ENCODE results near the gene PSPN.
A peak's percentile ranks its signal among the peaks of the same experiment; 100 is the strongest.

PSPN gene

GRCh38 chr19:6396305-6396704, 20.6 kb upstream of the PSPN start:
- H3K36me3 ChIP-seq (ENCODE audit: insufficient read depth, low read length) = peaks cover 4% of the 10 kb centered on the region
- H3K9ac ChIP-seq (ENCODE audit: low read depth, low read length) = no peak overlapping the region
- no peak overlapping the region for H3K4me2 ChIP-seq (ENCODE audit: low read length)
- peaks cover 13% of the 10 kb centered on the region for H3K4me1 ChIP-seq (ENCODE audit: control insufficient read depth, insufficient read depth, low read length)
- H3K9me3 ChIP-seq (replicated peaks; ENCODE audit: low read length) = no peaks in the 10 kb centered on the region
- H3K4me3 ChIP-seq (ENCODE audit: low read length) = no peak overlapping the region
- H3K27me3 ChIP-seq (ENCODE audit: control insufficient read depth, insufficient read depth, low read length) = no peaks in the 10 kb centered on the region

GRCh38 chr19:6394831-6395230, 19.1 kb upstream of the PSPN start:
- Histone ChIP-seq H3K36me3 (ENCODE audit: insufficient read depth, low read length) (peaks cover 4% of the 10 kb centered on the region), H3K9ac (ENCODE audit: low read depth, low read length) (no peak overlapping the region), H3K4me1 (ENCODE audit: control insufficient read depth, insufficient read depth, low read length) (peaks cover 13% of the 10 kb centered on the region), H3K4me2 (ENCODE audit: low read length) (no peak overlapping the region), H3K4me3 (ENCODE audit: low read length) (no peak overlapping the region), H3K9me3 (replicated peaks; ENCODE audit: low read length) (no peaks in the 10 kb centered on the region), H3K27me3 (ENCODE audit: control insufficient read depth, insufficient read depth, low read length) (no peaks in the 10 kb centered on the region)

- H3K27me3 ChIP-seq (ENCODE audit: control insufficient read depth, insufficient read depth, low read length) = no peaks in the 10 kb centered on the region
- peak overlapping the region; percentile 72 for H3K4me3 ChIP-seq (ENCODE audit: low read length)
Observed at GRCh38 chr19:6393983-6394412, 18.3 kb upstream of the PSPN start.

GRCh38 chr19:6393074-6393982, 17.6 kb upstream of the PSPN start, which contains the start of gene GTF2F1:
Gene GTF2F1 (minus strand): TSS chr19:6393164. CDS start chr19:6392995, 169 bp downstream.
- Histone ChIP-seq H3K27me3 (ENCODE audit: control insufficient read depth, insufficient read depth, low read length) (no peaks in the 10 kb centered on the region), H3K4me3 (ENCODE audit: low read length) (peak within 1 kb of the TSS; percentile 72), H3K4me1 (ENCODE audit: control insufficient read depth, insufficient read depth, low read length) (peaks cover 13% of the 10 kb centered on the region), H3K4me2 (ENCODE audit: low read length) (peak within 1 kb of the TSS; percentile 92), H3K9me3 (replicated peaks; ENCODE audit: low read length) (no peaks in the 10 kb centered on the region), H3K36me3 (ENCODE audit: insufficient read depth, low read length) (peaks cover 14% of the 10 kb centered on the region), H3K9ac (ENCODE audit: low read depth, low read length) (peak within 1 kb of the TSS; percentile 93)

More at GRCh38 chr19:6393983-6394412, 18.3 kb upstream of the PSPN start:
- Histone ChIP-seq H3K4me2 (ENCODE audit: low read length) (peak overlapping the region; percentile 92), H3K9me3 (replicated peaks; ENCODE audit: low read length) (no peaks in the 10 kb centered on the region), H3K4me1 (ENCODE audit: control insufficient read depth, insufficient read depth, low read length) (peaks cover 13% of the 10 kb centered on the region), H3K36me3 (ENCODE audit: insufficient read depth, low read length) (peaks cover 8% of the 10 kb centered on the region), H3K9ac (ENCODE audit: low read depth, low read length) (peak overlapping the region; percentile 93)

- Histone ChIP-seq H3K9me3 (replicated peaks; ENCODE audit: low read length) (no peaks in the 10 kb centered on the region), H3K27me3 (ENCODE audit: control insufficient read depth, insufficient read depth, low read length) (no peaks in the 10 kb centered on the region), H3K9ac (ENCODE audit: low read depth, low read length) (peak overlapping the region; percentile 93), H3K36me3 (ENCODE audit: insufficient read depth, low read length) (peaks cover 21% of the 10 kb centered on the region), H3K4me1 (ENCODE audit: control insufficient read depth, insufficient read depth, low read length) (peaks cover 13% of the 10 kb centered on the region), H3K4me3 (ENCODE audit: low read length) (peak overlapping the region; percentile 72), H3K4me2 (ENCODE audit: low read length) (peak overlapping the region; percentile 92)
Observed at GRCh38 chr19:6392221-6393073, 16.7 kb upstream of the PSPN start.

DNA sequence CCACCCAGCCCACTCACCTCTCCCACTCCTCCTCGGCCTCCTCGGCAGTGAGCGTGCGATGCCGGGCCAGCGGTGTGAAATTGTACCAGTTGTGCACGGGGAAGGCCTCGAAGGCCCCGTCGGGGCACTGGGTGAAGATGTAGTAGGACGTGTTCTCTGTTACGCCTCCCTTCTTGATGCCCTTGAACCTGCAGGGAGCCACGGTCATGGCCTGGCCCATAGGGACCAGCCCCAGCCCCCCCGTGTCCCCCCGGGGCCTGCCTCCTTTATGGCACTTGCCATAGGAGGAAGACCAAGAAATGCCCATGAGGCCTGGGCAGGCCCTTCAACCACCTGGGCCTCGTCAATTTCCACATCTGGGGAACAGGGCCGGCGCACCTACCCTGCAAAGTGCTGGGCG, 11.6 kb upstream of the PSPN start:
- peaks cover 52% of the 10 kb centered on the region for H3K36me3 ChIP-seq (ENCODE audit: insufficient read depth, low read length)
- peaks cover 9% of the 10 kb centered on the region for H3K4me1 ChIP-seq (ENCODE audit: control insufficient read depth, insufficient read depth, low read length)
- no peak overlapping the region for H3K4me2 ChIP-seq (ENCODE audit: low read length)
- no peak overlapping the region for H3K9ac ChIP-seq (ENCODE audit: low read depth, low read length)
- no peaks in the 10 kb centered on the region for H3K27me3 ChIP-seq (ENCODE audit: control insufficient read depth, insufficient read depth, low read length)
- H3K9me3 ChIP-seq (replicated peaks; ENCODE audit: low read length) = no peaks in the 10 kb centered on the region
- H3K4me3 ChIP-seq (ENCODE audit: low read length) = no peak overlapping the region

DNA sequence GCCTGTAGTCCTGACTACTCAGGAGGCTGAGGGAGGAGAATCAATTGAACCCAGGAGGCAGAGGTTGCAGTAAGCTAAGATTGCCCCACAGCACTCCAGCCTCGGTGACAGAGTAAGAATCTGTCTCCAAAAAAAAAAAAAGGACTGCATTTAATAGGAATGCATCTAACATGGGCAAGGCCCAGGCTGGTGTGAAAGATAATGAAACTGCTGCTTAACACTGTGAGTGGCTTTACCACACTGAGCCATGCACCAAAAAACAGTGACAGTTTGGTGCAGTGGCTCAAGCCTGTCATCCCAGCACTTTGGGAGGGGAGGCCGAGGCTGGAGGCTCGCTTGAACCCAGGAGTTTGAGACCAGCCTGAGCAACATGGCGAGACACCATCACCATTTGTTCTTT, 8.6 kb upstream of the PSPN start:
- no peak overlapping the region for H3K4me3 ChIP-seq (ENCODE audit: low read length)
- no peaks in the 10 kb centered on the region for H3K27me3 ChIP-seq (ENCODE audit: control insufficient read depth, insufficient read depth, low read length)
- H3K9ac ChIP-seq (ENCODE audit: low read depth, low read length) = no peak overlapping the region
- H3K36me3 ChIP-seq (ENCODE audit: insufficient read depth, low read length) = peaks cover 73% of the 10 kb centered on the region
- no peak overlapping the region for H3K4me2 ChIP-seq (ENCODE audit: low read length)
- no peaks in the 10 kb centered on the region for H3K9me3 ChIP-seq (replicated peaks; ENCODE audit: low read length)
- H3K4me1 ChIP-seq (ENCODE audit: control insufficient read depth, insufficient read depth, low read length) = no peaks in the 10 kb centered on the region

GRCh38 chr19:6383188-6383587, 7.5 kb upstream of the PSPN start:
- Histone ChIP-seq H3K9ac (ENCODE audit: low read depth, low read length) (no peak overlapping the region), H3K4me3 (ENCODE audit: low read length) (no peak overlapping the region), H3K4me2 (ENCODE audit: low read length) (no peak overlapping the region), H3K36me3 (ENCODE audit: insufficient read depth, low read length) (peaks cover 73% of the 10 kb centered on the region), H3K4me1 (ENCODE audit: control insufficient read depth, insufficient read depth, low read length) (no peaks in the 10 kb centered on the region), H3K27me3 (ENCODE audit: control insufficient read depth, insufficient read depth, low read length) (no peaks in the 10 kb centered on the region), H3K9me3 (replicated peaks; ENCODE audit: low read length) (no peaks in the 10 kb centered on the region)

DNA sequence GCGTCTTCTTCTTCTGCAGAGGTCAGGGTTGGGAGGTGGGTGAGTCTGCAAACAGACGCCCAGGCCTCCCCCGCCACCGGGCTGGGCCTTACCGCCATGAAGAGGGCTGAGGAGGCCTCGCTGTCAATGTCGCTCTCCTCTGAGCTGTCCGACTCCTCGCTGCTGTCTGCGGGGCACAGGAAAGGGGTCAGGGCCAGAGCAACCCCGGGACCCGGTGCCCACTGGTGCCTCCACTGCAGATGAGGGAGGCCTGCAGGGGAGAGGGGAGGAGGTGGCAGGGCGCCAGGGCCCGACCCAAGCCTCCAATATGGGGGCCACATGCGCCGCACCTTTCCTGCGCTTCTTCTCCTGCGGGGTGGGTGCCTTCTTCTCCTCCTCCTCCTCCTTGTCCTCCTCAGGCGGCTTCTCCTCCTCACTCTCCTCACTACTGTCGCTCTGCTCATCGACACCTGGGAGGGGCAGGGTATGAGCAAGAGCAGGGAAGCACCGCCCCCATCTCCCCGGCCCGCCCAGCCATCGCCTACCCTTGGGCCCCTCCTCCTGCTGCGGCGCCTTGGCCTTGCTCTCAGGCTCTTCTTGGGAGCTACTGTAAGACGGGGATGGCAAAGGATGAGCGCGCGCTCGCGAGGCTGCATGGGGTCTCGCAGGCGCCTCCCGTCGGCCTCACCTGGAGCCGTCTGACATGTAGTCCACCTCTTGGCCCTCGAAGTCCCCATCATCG, 5.5 kb upstream of the PSPN start:
- Histone ChIP-seq H3K36me3 (ENCODE audit: insufficient read depth, low read length) (peaks cover 60% of the 10 kb centered on the region), H3K9ac (ENCODE audit: low read depth, low read length) (no peak overlapping the region), H3K4me2 (ENCODE audit: low read length) (no peak overlapping the region), H3K4me3 (ENCODE audit: low read length) (no peak overlapping the region), H3K9me3 (replicated peaks; ENCODE audit: low read length) (no peaks in the 10 kb centered on the region), H3K27me3 (ENCODE audit: control insufficient read depth, insufficient read depth, low read length) (no peaks in the 10 kb centered on the region), H3K4me1 (ENCODE audit: control insufficient read depth, insufficient read depth, low read length) (peaks cover 4% of the 10 kb centered on the region)

GRCh38 chr19:6379744-6380143, 4.0 kb upstream of the PSPN start:
- H3K9ac ChIP-seq (ENCODE audit: low read depth, low read length) = no peak overlapping the region
- H3K4me3 ChIP-seq (ENCODE audit: low read length) = no peak overlapping the region
- no peaks in the 10 kb centered on the region for H3K27me3 ChIP-seq (ENCODE audit: control insufficient read depth, insufficient read depth, low read length)
- no peak overlapping the region for H3K4me2 ChIP-seq (ENCODE audit: low read length)
- peaks cover 4% of the 10 kb centered on the region for H3K4me1 ChIP-seq (ENCODE audit: control insufficient read depth, insufficient read depth, low read length)
- peaks cover 53% of the 10 kb centered on the region for H3K36me3 ChIP-seq (ENCODE audit: insufficient read depth, low read length)
- H3K9me3 ChIP-seq (replicated peaks; ENCODE audit: low read length) = no peaks in the 10 kb centered on the region

DNA sequence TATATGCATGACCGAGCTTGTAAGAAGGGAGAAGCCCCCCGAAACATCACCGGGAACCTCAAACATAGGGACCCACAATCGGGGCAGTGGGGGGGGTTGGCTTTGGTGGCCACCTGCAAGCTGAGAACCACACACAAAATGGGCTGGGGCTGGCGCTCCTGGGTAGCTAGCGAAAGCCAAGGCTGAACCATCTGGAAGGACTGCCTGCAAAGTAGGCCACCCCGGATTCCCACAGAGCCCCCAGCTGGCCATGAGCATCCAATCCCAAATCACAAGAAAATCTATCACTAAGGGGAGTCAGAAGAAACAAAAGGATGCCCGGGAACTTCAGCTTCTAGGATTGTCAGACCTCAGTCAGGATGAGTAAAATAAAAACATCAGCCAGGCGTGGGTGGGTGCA, 2.8 kb upstream of the PSPN start:
- Histone ChIP-seq H3K27me3 (ENCODE audit: control insufficient read depth, insufficient read depth, low read length) (no peaks in the 10 kb centered on the region), H3K9me3 (replicated peaks; ENCODE audit: low read length) (no peaks in the 10 kb centered on the region), H3K9ac (ENCODE audit: low read depth, low read length) (no peak overlapping the region), H3K4me3 (ENCODE audit: low read length) (no peak overlapping the region), H3K4me1 (ENCODE audit: control insufficient read depth, insufficient read depth, low read length) (peaks cover 12% of the 10 kb centered on the region), H3K4me2 (ENCODE audit: low read length) (no peak overlapping the region), H3K36me3 (ENCODE audit: insufficient read depth, low read length) (peaks cover 48% of the 10 kb centered on the region)
